Panc1 (cell line): ENCODE results near the gene PELI2. TPM values are rescaled to one million over a fixed set of nuclear protein-coding genes. Genes with fewer than 3 reads are reported as not detected.

Source experiments
- ATAC-seq: fragments of 200-7000 bp; cut with Tn5 transposase; 2 replicates; pipeline ENCODE4 v1.9.1; 2020; ENCODE audit warnings: mild to moderate bottlenecking, moderate library complexity
- BruUV-seq: library from RNA; stranded (reverse); fragments of 400-500 nt; replicated peaks from 2 replicates; lab custom pipeline; 2021; lab: Mats Ljungman, UMichigan
- CTCF ChIA-PET: fragments of 300-600 bp; sonication (Branson Sonifier 250); formaldehyde crosslinking; loops from one replicate; lab custom pipeline; 2022; ENCODE audit warnings: antibody characterized with exemption; lab: Charles Lee
- POLR2A ChIA-PET: fragments of 300-600 bp; sonication (Branson Sonifier 250); formaldehyde crosslinking; loops from one replicate; lab custom pipeline; 2022; ENCODE audit warnings: antibody characterized with exemption; lab: Charles Lee
- DNase-seq: peaks from one replicate; pipeline ENCODE4 v3.0.0-alpha.2; 2010; ENCODE audit warnings: low read depth, low spot score
- H3K27ac ChIP-seq: 2 replicates; pipeline ENCODE4 v1.5.1; 2011; ENCODE audit warnings: mild to moderate bottlenecking, low read length, inconsistent platforms
- H3K27me3 ChIP-seq: fragments of 200-500 bp; sonication (Bioruptor generic); 2 replicates; pipeline ENCODE4 v1.6.0; 2014; ENCODE audit warnings: low read length, inconsistent platforms; ENCODE audit not compliant: control insufficient read depth, insufficient read depth
- H3K36me3 ChIP-seq: fragments of 200-500 bp; sonication (Bioruptor generic); 2 replicates; pipeline ENCODE4 v1.5.1; 2014; ENCODE audit warnings: inconsistent platforms, mild to moderate bottlenecking, low read length, moderate library complexity; ENCODE audit not compliant: control insufficient read depth, insufficient read depth
- H3K4me1 ChIP-seq: 2 replicates; pipeline ENCODE4 v1.5.1; 2011; ENCODE audit warnings: inconsistent platforms, mild to moderate bottlenecking, low read length, moderate library complexity; ENCODE audit not compliant: control insufficient read depth, insufficient read depth
- H3K4me3 ChIP-seq, 2 experiments: 2 replicates each; pipeline ENCODE4 v1.5.1; 2011 to 2012; ENCODE audit warnings: low read depth in 2 of 2, low read length in 2 of 2, mild to moderate bottlenecking in 2 of 2, inconsistent platforms in 1 of 2, moderate library complexity in 1 of 2
- H3K9me3 ChIP-seq: fragments of 200-500 bp; sonication (Bioruptor generic); 2 replicates; pipeline ENCODE4 v1.5.1; 2014; ENCODE audit warnings: low read depth, mild to moderate bottlenecking, inconsistent platforms, low read length, moderate library complexity; ENCODE audit not compliant: control insufficient read depth, insufficient read depth
- CTCF ChIP-seq: fragments of 450-650 bp; IDR thresholded peaks from 2 replicates; pipeline ENCODE4 v1.5.1; 2017; ENCODE audit warnings: mild to moderate bottlenecking
- POLR2AphosphoS5 ChIP-seq: IDR thresholded peaks from 2 replicates; pipeline ENCODE4 v1.6.1; 2012; ENCODE audit warnings: mild to moderate bottlenecking, low read depth, low read length, moderate library complexity
- REST ChIP-seq, 2 experiments: IDR thresholded peaks; 2 replicates each; pipeline ENCODE4 v1.6.1; 2011 to 2012; ENCODE audit warnings: low read depth in 2 of 2, control low read depth in 1 of 2, low read length in 1 of 2, mild to moderate bottlenecking in 1 of 2, moderate library complexity in 1 of 2; ENCODE audit not compliant: insufficient read depth in 1 of 2
- SIN3A ChIP-seq: IDR thresholded peaks from 2 replicates; pipeline ENCODE4 v1.6.1; 2012; ENCODE audit warnings: low read depth, mild to moderate bottlenecking, low read length, moderate library complexity, borderline replicate concordance; ENCODE audit not compliant: insufficient read depth
- TCF7L2 ChIP-seq: IDR thresholded peaks from 2 replicates; pipeline ENCODE4 v1.6.1; 2011; ENCODE audit warnings: mild to moderate bottlenecking, low read depth, low read length, inconsistent platforms
- in situ Hi-C: cut with HindIII; loops from 2 replicates; pipeline ENCODE4 v1.10.0; 2016; ENCODE audit warnings: low sequenced_read_pairs, low pct_unique_long_range_greater_than_20kb
- intact Hi-C: fragments of 100-400 bp; cut with micrococcal nuclease; formaldehyde crosslinking; loops from one replicate; pipeline ENCODE4 v1.10.0; 2022; ENCODE audit not compliant: unreplicated experiment
- total RNA-seq: library from RNA; stranded (reverse); gene quantifications from one replicate; pipeline ENCODE4 v1.2.1, GENCODE V29; 2021; ENCODE audit not compliant: unreplicated experiment

PELI2 gene
- total RNA-seq, 1 experiment from 2014 or later: 0.28 TPM

- Histone ChIP-seq H3K27ac (no peak overlapping the region), H3K36me3 (no peaks in the 10 kb centered on the region), H3K27me3 (peaks cover 8% of the 10 kb centered on the region), H3K4me3 (no peak overlapping the region), H3K9me3 (no peaks in the 10 kb centered on the region), H3K4me1 (no peaks in the 10 kb centered on the region)
- BruUV-seq: no TSS peak
- in situ Hi-C loops (no loop called here), intact Hi-C loops (no loop called here)
- ChIA-PET POLR2A (no interaction called here), CTCF (no interaction called here)
- ATAC-seq (no peak), DNase-seq (no peak)
- TF ChIP-seq REST (IDR thresholded peaks at IDR 0.05; ENCODE audit: insufficient read depth in 1 of 2, low read depth in 2 of 2, low read length in 1 of 2): no peak
- no peak for TF ChIP-seq TCF7L2
- TF ChIP-seq SIN3A: no peak
- TF ChIP-seq POLR2AphosphoS5: no peak
- no peak for TF ChIP-seq CTCF
These were observed 8.4 kb downstream of the PELI2 start for GRCh38 chr14:56126637-56126913.

GRCh38 chr14:56127156-56127555 is 8.9 kb downstream of the PELI2 start:
- DNase-seq: no peak

More at GRCh38 chr14:56127156-56127555, 8.9 kb downstream of the PELI2 start:
- intact Hi-C loops: no loop called here
- Histone ChIP-seq H3K27ac (no peak overlapping the region), H3K9me3 (no peaks in the 10 kb centered on the region), H3K27me3 (peaks cover 8% of the 10 kb centered on the region; the same call in 1 of the 2 replicates), H3K36me3 (no peaks in the 10 kb centered on the region), H3K4me3 (no peak overlapping the region), H3K4me1 (no peaks in the 10 kb centered on the region)
- TF ChIP-seq SIN3A (no peak), TCF7L2 (no peak), CTCF (no peak), POLR2AphosphoS5 (no peak), REST (IDR thresholded peaks at IDR 0.05; ENCODE audit: insufficient read depth in 1 of 2, low read depth in 2 of 2, low read length in 1 of 2) (no peak)
- in situ Hi-C loops: no loop called here
- POLR2A ChIA-PET: no interaction called here
- CTCF ChIA-PET: no interaction called here
- no TSS peak for BruUV-seq
- no peak for ATAC-seq
